Trophoblast cell (in vitro differentiated cells and primary cell): ENCODE measurements around the gene USH2A.

Experiments used
- DNase-seq, 2 donors: peaks; one replicate each; pipeline ENCODE4 v3.0.0-alpha.2; 2016
- H2AFZ ChIP-seq: 2 replicates; pipeline ENCODE4 v1.6.1; 2013; ENCODE audit warnings: low read length, moderate library complexity, mild to moderate bottlenecking; ENCODE audit not compliant: insufficient read depth, poor library complexity
- H2AK5ac ChIP-seq: 2 replicates; pipeline ENCODE4 v1.6.1; 2013; ENCODE audit warnings: mild to moderate bottlenecking, low read length
- H2BK120ac ChIP-seq: 2 replicates; pipeline ENCODE4 v1.6.1; 2013; ENCODE audit warnings: low read length, mild to moderate bottlenecking, moderate library complexity; ENCODE audit not compliant: insufficient read depth, poor library complexity
- H2BK12ac ChIP-seq: 2 replicates; pipeline ENCODE4 v1.6.1; 2013; ENCODE audit warnings: mild to moderate bottlenecking, low read length, moderate library complexity
- H2BK5ac ChIP-seq: 2 replicates; pipeline ENCODE4 v1.6.1; 2013; ENCODE audit warnings: low read length, low read depth, moderate library complexity, mild to moderate bottlenecking; ENCODE audit not compliant: poor library complexity
- H3K14ac ChIP-seq: 2 replicates; pipeline ENCODE4 v1.6.1; 2013; ENCODE audit warnings: mild to moderate bottlenecking, low read length
- H3K18ac ChIP-seq: 2 replicates; pipeline ENCODE4 v1.6.1; 2013; ENCODE audit warnings: mild to moderate bottlenecking, low read length
- H3K23ac ChIP-seq: 2 replicates; pipeline ENCODE4 v1.6.1; 2013; ENCODE audit warnings: low read length
- H3K27ac ChIP-seq: 2 replicates; pipeline ENCODE4 v1.5.1; 2013; ENCODE audit warnings: low read depth, mild to moderate bottlenecking, inconsistent platforms, low read length, moderate library complexity
- H3K27me3 ChIP-seq: 2 replicates; pipeline ENCODE4 v1.6.1; 2013; ENCODE audit warnings: inconsistent platforms, mild to moderate bottlenecking, low read length, moderate library complexity; ENCODE audit not compliant: insufficient read depth
- H3K36me3 ChIP-seq, 2 experiments: 1 replicate in 1 of 2; 2 replicates in 1 of 2; pipeline ENCODE4 v1.6.1; 2013; ENCODE audit warnings: low read length in 2 of 2, mild to moderate bottlenecking in 2 of 2, moderate library complexity in 1 of 2; ENCODE audit not compliant: insufficient read depth in 2 of 2, control insufficient read depth in 1 of 2
- H3K4ac ChIP-seq: 2 replicates; pipeline ENCODE4 v1.6.1; 2013; ENCODE audit warnings: low read depth, mild to moderate bottlenecking, low read length, moderate library complexity
- H3K4me1 ChIP-seq, 2 experiments: 1 replicate in 1 of 2; 2 replicates in 1 of 2; pipeline ENCODE4 v1.6.1; 2013; ENCODE audit warnings: low read length in 2 of 2, mild to moderate bottlenecking in 2 of 2, moderate library complexity in 1 of 2; ENCODE audit not compliant: insufficient read depth in 2 of 2, control insufficient read depth in 1 of 2
- H3K4me2 ChIP-seq: 2 replicates; pipeline ENCODE4 v1.6.1; 2013; ENCODE audit warnings: inconsistent platforms, mild to moderate bottlenecking, low read length, moderate library complexity
- H3K4me3 ChIP-seq: 2 replicates; pipeline ENCODE4 v1.5.1; 2013; ENCODE audit warnings: mild to moderate bottlenecking, low read depth, low read length, inconsistent platforms
- H3K79me1 ChIP-seq: one replicate; pipeline ENCODE4 v1.6.1; 2013; ENCODE audit warnings: low read length
- H3K79me2 ChIP-seq: 2 replicates; pipeline ENCODE4 v1.6.1; 2013; ENCODE audit warnings: low read length, mild to moderate bottlenecking; ENCODE audit not compliant: control insufficient read depth, insufficient read depth, poor library complexity
- H3K9ac ChIP-seq: 2 replicates; pipeline ENCODE4 v1.6.1; 2013; ENCODE audit warnings: mild to moderate bottlenecking, low read length
- H3K9me3 ChIP-seq: 2 replicates; pipeline ENCODE4 v1.6.1; 2013; ENCODE audit warnings: low read depth, mild to moderate bottlenecking, control low read depth, inconsistent platforms, low read length; ENCODE audit not compliant: insufficient read depth
- H4K12ac ChIP-seq: 2 replicates; pipeline ENCODE4 v1.6.1; 2013; ENCODE audit warnings: low read depth, mild to moderate bottlenecking, low read length, moderate library complexity
- H4K8ac ChIP-seq: 2 replicates; pipeline ENCODE4 v1.6.1; 2013; ENCODE audit warnings: low read depth, mild to moderate bottlenecking, low read length, moderate library complexity
- H4K91ac ChIP-seq: one replicate; pipeline ENCODE4 v1.6.1; 2013; ENCODE audit warnings: low read depth, mild to moderate bottlenecking, low read length, moderate library complexity
- WGBS: extraction: QIAGEN DNeasy Blood & Tissue Kit; methylation state at CpG from one replicate; pipeline ENCODE4 v1.1.7; 2013; ENCODE audit warnings: missing lambda C conversion rate; ENCODE audit not compliant: insufficient read length, insufficient coverage; ENCODE audit errors: extremely low coverage; 5-methylcytosine and 5-hydroxymethylcytosine counted together

USH2A gene

DNA sequence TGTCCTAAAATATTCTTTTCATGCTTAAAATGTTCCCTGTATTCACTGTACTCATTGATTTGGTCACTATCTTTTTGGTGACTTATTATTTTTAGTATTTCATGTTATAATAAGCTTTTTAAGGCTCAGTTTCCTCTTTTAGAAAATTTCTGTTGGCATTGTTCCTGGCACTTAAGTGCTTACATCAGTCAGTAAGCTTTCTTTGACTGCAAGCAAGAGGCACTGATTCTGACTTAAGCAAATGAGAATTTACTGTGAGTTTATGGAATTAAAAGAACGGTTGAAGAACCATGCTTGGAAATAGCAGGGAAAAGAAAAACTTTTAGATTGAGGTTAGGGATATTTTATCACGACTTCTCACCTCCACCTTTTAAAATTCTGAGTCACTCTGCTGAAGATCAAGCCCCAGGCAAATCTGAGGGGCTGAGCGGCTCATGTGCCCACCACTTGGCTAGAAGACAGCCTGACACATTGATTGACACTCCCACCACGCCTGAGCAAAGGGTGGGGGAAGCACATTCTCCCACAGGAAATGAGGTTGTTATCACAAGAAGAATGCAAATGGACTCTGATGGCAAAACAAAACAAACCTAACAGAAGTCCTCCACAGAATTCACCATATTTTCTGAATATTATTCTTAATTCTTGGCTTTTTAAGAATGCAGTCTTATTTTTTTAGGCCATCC is 753.3 kb downstream of the USH2A start:
- no peak overlapping the region for H2BK120ac ChIP-seq
- no peak overlapping the region for H3K4ac ChIP-seq
- H3K18ac ChIP-seq, result no peak overlapping the region
- H4K12ac ChIP-seq, result no peak overlapping the region
- no peak overlapping the region for H2BK5ac ChIP-seq
- H3K79me1 ChIP-seq, result no peaks in the 10 kb centered on the region
- H4K8ac ChIP-seq, result no peak overlapping the region
- DNase-seq, result no peak
- no peak overlapping the region for H2AK5ac ChIP-seq
- no peak overlapping the region for H4K91ac ChIP-seq
- no peaks in the 10 kb centered on the region for H3K9me3 ChIP-seq
- no peaks in the 10 kb centered on the region for H3K79me2 ChIP-seq
- no peaks in the 10 kb centered on the region for H3K27me3 ChIP-seq
- H3K23ac ChIP-seq, result no peak overlapping the region
- H2AFZ ChIP-seq, result no peak overlapping the region
- H3K4me3 ChIP-seq, result no peak overlapping the region
- no peak overlapping the region for H3K9ac ChIP-seq
- H3K27ac ChIP-seq, result no peak overlapping the region
- no CpG with 5 or more reads among the region's 4 CpGs for WGBS
- no peaks in the 10 kb centered on the region for H3K36me3 ChIP-seq
- H3K4me2 ChIP-seq, result no peak overlapping the region
- no peaks in the 10 kb centered on the region for H3K4me1 ChIP-seq
- no peak overlapping the region for H3K14ac ChIP-seq
- no peak overlapping the region for H2BK12ac ChIP-seq

DNA sequence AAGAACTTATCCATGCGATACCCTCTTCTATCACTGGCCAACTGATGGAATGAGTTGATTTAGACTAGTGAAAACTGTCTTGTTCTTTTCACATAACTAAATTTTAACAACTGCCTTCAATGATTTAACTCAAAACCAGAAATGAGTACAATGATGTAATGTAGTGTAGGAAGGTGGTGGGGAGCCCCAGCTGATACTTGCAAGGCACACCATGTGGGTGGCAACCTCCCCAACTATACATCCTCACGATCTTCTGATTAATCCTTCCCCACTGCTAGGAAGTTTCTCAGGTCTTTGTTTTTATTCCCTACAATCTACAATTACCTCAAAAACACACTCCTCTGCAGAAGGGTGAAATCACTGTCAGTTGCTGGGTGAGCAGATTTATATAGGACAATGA is 755.5 kb downstream of the USH2A start:
- H2BK5ac ChIP-seq, result no peak overlapping the region
- no peak overlapping the region for H4K91ac ChIP-seq
- no peak overlapping the region for H3K9ac ChIP-seq
- no peak overlapping the region for H3K27ac ChIP-seq
- H2AFZ ChIP-seq, result no peak overlapping the region
- no peak overlapping the region for H3K14ac ChIP-seq
- H4K8ac ChIP-seq, result no peak overlapping the region
- no peaks in the 10 kb centered on the region for H3K27me3 ChIP-seq
- no peaks in the 10 kb centered on the region for H3K79me2 ChIP-seq
- H3K9me3 ChIP-seq, result no peaks in the 10 kb centered on the region
- no peaks in the 10 kb centered on the region for H3K79me1 ChIP-seq
- H2AK5ac ChIP-seq, result no peak overlapping the region
- no peak overlapping the region for H3K4ac ChIP-seq
- H3K4me3 ChIP-seq, result no peak overlapping the region
- H3K4me1 ChIP-seq, result no peaks in the 10 kb centered on the region
- H3K23ac ChIP-seq, result no peak overlapping the region
- no peak overlapping the region for H3K18ac ChIP-seq
- no CpG with 5 or more reads among the region's 2 CpGs for WGBS
- H3K36me3 ChIP-seq, result no peaks in the 10 kb centered on the region
- no peak overlapping the region for H3K4me2 ChIP-seq
- DNase-seq, result no peak
- no peak overlapping the region for H2BK12ac ChIP-seq
- H2BK120ac ChIP-seq, result no peak overlapping the region
- H4K12ac ChIP-seq, result no peak overlapping the region

DNA sequence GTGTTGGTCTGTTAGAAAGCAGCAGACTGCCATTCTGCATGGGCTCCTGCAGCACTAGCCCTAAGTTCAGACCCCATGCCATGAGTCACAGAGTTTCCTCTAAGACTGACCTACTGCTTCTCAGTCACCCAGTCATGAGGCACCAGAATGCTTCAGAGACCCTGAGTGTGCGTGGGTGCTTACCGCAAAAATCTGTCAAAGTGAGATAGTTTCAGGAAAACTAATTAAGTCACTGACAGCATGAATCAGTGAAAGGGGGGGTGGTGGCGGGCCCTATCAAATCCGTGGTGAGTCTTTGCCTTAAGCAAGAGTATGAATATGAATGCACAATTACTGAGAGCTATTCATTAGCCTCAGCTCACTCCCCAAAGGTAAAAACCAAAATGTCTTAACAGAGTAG is 758.0 kb downstream of the USH2A start:
- Histone ChIP-seq H2BK120ac (no peak overlapping the region), H3K9me3 (no peaks in the 10 kb centered on the region), H3K79me2 (no peaks in the 10 kb centered on the region), H3K27me3 (no peaks in the 10 kb centered on the region), H4K91ac (no peak overlapping the region), H2BK5ac (no peak overlapping the region), H4K8ac (no peak overlapping the region), H4K12ac (no peak overlapping the region), H3K18ac (no peak overlapping the region), H3K4me2 (no peak overlapping the region), H3K4ac (no peak overlapping the region), H3K23ac (no peak overlapping the region), H3K9ac (no peak overlapping the region), H3K4me3 (no peak overlapping the region), H3K14ac (no peak overlapping the region), H3K4me1 (no peaks in the 10 kb centered on the region), H3K79me1 (no peaks in the 10 kb centered on the region), H3K27ac (no peak overlapping the region), H2AFZ (no peak overlapping the region), H2AK5ac (no peak overlapping the region), H3K36me3 (no peaks in the 10 kb centered on the region), H2BK12ac (no peak overlapping the region)
- no CpG with 5 or more reads among the region's 4 CpGs for WGBS
- DNase-seq, result no peak

DNA sequence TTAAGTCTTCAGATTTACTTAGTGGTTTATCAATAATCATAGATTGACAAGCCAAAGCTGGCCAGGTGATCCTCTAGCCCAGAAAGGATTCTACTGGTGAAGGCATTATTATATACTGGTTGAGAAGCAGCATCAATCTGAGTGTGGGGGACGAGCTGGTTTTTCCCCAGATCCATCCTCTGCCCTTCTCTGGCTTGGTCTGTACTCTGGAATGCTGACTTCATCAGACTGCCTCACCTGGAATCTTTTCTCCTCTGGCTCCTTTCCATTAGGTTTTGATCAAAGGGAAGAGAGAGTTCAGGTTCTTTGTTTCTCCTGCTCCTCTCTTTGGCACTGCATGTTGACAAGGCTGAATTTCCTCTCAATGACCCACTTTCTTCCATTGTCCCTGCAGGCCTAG is 762.2 kb downstream of the USH2A start:
- no peak for DNase-seq
- Histone ChIP-seq H3K79me1 (no peaks in the 10 kb centered on the region), H2BK120ac (no peak overlapping the region), H3K14ac (no peak overlapping the region), H2AK5ac (no peak overlapping the region), H4K91ac (no peak overlapping the region), H4K12ac (no peak overlapping the region), H3K27ac (no peak overlapping the region), H3K18ac (no peak overlapping the region), H3K9me3 (no peaks in the 10 kb centered on the region), H3K4me1 (no peaks in the 10 kb centered on the region), H3K36me3 (no peaks in the 10 kb centered on the region), H2AFZ (no peak overlapping the region), H3K4ac (no peak overlapping the region), H3K4me2 (no peak overlapping the region), H3K4me3 (no peak overlapping the region), H3K9ac (no peak overlapping the region), H3K23ac (no peak overlapping the region), H2BK5ac (no peak overlapping the region), H3K79me2 (no peaks in the 10 kb centered on the region), H2BK12ac (no peak overlapping the region), H4K8ac (no peak overlapping the region), H3K27me3 (no peaks in the 10 kb centered on the region)
- WGBS, result no CpG with 5 or more reads among the region's 1 CpG
